Measurements from ENCODE around the gene PIK3R5.
A peak's percentile ranks its signal among the peaks of the same experiment; 100 is the strongest.

PIK3R5 gene

GRCh38 chr17:8922928-8923327, 42.6 kb downstream of the PIK3R5 start:
- TF ChIP-seq POLR2A (IDR thresholded peaks at IDR 0.05; ENCODE audit: extremely low read depth, insufficient read length) = no peak
- H3K4me3 ChIP-seq (ENCODE audit: low read depth, low read length) = no peak overlapping the region
- no peak for DNase-seq (ENCODE audit: low read depth)

- no peak for TF ChIP-seq MYC (IDR thresholded peaks at IDR 0.05; ENCODE audit: low read depth, low read length)
- TF ChIP-seq, protein P1, sequence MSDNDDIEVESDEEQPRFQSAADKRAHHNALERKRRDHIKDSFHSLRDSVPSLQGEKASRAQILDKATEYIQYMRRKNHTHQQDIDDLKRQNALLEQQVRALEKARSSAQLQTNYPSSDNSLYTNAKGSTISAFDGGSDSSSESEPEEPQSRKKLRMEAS (IDR thresholded peaks at IDR 0.05; ENCODE audit: low read depth, low read length) = no peak
- TF ChIP-seq, protein P2, sequence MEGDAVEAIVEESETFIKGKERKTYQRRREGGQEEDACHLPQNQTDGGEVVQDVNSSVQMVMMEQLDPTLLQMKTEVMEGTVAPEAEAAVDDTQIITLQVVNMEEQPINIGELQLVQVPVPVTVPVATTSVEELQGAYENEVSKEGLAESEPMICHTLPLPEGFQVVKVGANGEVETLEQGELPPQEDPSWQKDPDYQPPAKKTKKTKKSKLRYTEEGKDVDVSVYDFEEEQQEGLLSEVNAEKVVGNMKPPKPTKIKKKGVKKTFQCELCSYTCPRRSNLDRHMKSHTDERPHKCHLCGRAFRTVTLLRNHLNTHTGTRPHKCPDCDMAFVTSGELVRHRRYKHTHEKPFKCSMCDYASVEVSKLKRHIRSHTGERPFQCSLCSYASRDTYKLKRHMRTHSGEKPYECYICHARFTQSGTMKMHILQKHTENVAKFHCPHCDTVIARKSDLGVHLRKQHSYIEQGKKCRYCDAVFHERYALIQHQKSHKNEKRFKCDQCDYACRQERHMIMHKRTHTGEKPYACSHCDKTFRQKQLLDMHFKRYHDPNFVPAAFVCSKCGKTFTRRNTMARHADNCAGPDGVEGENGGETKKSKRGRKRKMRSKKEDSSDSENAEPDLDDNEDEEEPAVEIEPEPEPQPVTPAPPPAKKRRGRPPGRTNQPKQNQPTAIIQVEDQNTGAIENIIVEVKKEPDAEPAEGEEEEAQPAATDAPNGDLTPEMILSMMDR (IDR thresholded peaks at IDR 0.05; ENCODE audit: low read depth, low read length) = no peak
- TF ChIP-seq POLR2A (IDR thresholded peaks at IDR 0.05; ENCODE audit: extremely low read depth, insufficient read length) = no peak
- no peak overlapping the region for H3K4me3 ChIP-seq (ENCODE audit: low read depth, low read length)
- DNase-seq (ENCODE audit: low read depth) = peak; percentile 77
Observed at GRCh38 chr17:8922451-8922850, 43.1 kb downstream of the PIK3R5 start.

DNA sequence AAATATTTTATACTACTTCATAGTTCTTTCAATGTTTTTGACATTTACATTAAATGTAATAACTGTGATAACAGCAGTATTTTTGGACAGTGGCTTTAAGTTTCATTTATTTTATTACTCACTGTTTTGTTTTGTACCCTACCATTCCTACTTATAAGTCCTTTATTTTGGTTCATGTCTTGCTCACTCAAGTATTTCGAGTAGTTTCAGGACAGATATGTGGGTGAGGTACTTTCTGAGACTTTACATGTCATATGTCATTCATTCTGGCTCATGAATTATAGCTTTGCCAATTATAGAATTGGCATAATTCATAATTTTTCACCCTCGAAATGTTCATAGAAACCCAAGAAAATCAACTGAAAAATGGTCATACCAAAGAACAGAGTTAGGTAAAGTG, 44.4 kb downstream of the PIK3R5 start:
- TF ChIP-seq, protein P2 (IDR thresholded peaks at IDR 0.05; ENCODE audit: low read depth, low read length) = no peak
- TF ChIP-seq, protein P1 (IDR thresholded peaks at IDR 0.05; ENCODE audit: low read depth, low read length) = no peak

GRCh38 chr17:8918807-8919465, 46.6 kb downstream of the PIK3R5 start:
- H3K4me3 ChIP-seq (ENCODE audit: low read depth, low read length) = no peak overlapping the region
- no peak for DNase-seq (ENCODE audit: low read depth)
- no peak for TF ChIP-seq POLR2A (IDR thresholded peaks at IDR 0.05; ENCODE audit: extremely low read depth, insufficient read length)

More for the DNA sequence above, 44.4 kb downstream of the PIK3R5 start:
- no peak overlapping the region for H3K4me3 ChIP-seq (ENCODE audit: low read depth, low read length)
- DNase-seq (ENCODE audit: low read depth) = no peak

DNA sequence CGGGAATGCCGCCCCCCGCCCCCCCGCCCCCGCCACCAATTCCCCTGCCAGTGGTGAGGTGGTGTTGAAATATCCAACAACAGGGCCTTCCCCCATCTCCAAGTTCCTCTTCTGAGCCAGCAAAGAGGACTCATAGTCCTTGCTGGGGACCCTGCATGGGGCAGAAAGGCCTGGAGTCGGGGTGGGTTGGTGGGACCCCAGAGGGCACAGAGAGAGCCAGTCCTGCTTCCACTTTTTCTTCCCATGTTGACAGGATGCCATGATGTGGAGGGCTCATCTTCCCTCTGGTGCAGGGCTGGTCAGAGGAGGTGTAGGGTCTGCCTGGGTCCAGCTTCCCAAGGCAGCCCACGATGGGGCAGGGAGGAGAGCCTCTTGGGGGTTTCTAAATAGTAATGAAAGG, 49.0 kb downstream of the PIK3R5 start:
- TF ChIP-seq MYC (IDR thresholded peaks at IDR 0.05; ENCODE audit: low read depth, low read length) (no peak), POLR2A (IDR thresholded peaks at IDR 0.05; ENCODE audit: extremely low read depth, insufficient read length) (no peak)
- TF ChIP-seq, protein P2 (IDR thresholded peaks at IDR 0.05; ENCODE audit: low read depth, low read length) = no peak
- TF ChIP-seq, protein P1 (IDR thresholded peaks at IDR 0.05; ENCODE audit: low read depth, low read length) = no peak
- peak; percentile 69 for DNase-seq (ENCODE audit: low read depth)

DNA sequence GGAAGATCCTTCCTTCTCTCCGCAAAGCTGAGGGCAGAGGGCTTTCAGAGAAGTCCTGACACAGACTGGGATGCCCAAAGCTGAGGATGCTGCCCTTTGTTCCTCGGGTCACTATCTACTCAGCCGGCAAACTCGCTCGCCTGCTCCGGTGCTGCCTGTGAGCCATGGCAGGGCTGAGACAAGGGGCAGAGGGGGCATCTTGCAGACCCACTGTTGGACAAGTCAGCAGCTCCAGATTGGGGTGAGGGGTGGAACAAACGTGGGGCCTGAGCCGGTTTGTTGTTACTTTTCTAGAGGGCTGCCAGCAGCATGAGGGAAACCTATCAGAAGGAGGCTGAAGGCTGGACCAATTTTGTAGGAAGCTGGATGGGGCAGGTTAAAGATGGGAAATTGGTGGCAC, 51.0 kb downstream of the PIK3R5 start:
- TF ChIP-seq POLR2A (IDR thresholded peaks at IDR 0.05; ENCODE audit: extremely low read depth, insufficient read length) (no peak), MYC (IDR thresholded peaks at IDR 0.05; ENCODE audit: low read depth, low read length) (no peak)
- TF ChIP-seq, protein P1 (IDR thresholded peaks at IDR 0.05; ENCODE audit: low read depth, low read length) = no peak
- TF ChIP-seq, protein P2 (IDR thresholded peaks at IDR 0.05; ENCODE audit: low read depth, low read length) = no peak
- H3K4me3 ChIP-seq (ENCODE audit: low read depth, low read length) = no peak overlapping the region
- DNase-seq (ENCODE audit: low read depth) = no peak

More for the DNA sequence above, 49.0 kb downstream of the PIK3R5 start:
- no peak overlapping the region for H3K4me3 ChIP-seq (ENCODE audit: low read depth, low read length)

DNA sequence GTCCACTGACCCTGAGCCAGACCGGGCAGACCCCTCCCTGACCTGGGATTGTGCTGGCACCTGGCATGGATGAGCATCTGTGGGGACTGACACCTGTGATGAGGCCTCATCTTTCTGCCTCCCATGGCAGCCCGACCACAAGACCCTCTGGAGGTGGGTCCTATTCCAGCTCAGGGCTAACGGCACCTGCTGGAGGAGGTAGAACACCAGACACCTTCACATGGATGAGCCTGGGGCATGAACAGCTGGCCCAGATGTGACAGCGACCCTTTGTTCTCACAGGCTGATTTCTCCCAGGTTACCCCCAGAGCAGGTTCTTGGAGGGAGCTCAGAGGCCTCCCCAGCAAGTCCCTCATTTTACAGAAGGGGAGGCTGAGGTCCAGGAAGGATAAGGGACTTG, 51.6 kb downstream of the PIK3R5 start:
- DNase-seq (ENCODE audit: low read depth) = no peak
- TF ChIP-seq POLR2A (IDR thresholded peaks at IDR 0.05; ENCODE audit: extremely low read depth, insufficient read length) (no peak), MYC (IDR thresholded peaks at IDR 0.05; ENCODE audit: low read depth, low read length) (no peak)
- TF ChIP-seq, protein P1 (IDR thresholded peaks at IDR 0.05; ENCODE audit: low read depth, low read length) = no peak
- TF ChIP-seq, protein P2 (IDR thresholded peaks at IDR 0.05; ENCODE audit: low read depth, low read length) = no peak
- H3K4me3 ChIP-seq (ENCODE audit: low read depth, low read length) = no peak overlapping the region
